CD4-positive, CD25-positive, alpha-beta regulatory T cell (primary cell): ENCODE data around the gene SNED1. TPM values are rescaled to one million over a fixed set of nuclear protein-coding genes. Genes with fewer than 3 reads are reported as not detected.
A peak's percentile ranks its signal among the peaks of the same experiment; 100 is the strongest.

ENCODE experiments used
- ATAC-seq, 2 donors: fragments of 150-1000 bp; cut with Tn5 transposase; one replicate each; pipeline ENCODE4 v1.10.0; 2021; ENCODE audit warnings: low read depth in 2 of 2, moderate number of reproducible peaks in 2 of 2, moderate library complexity in 1 of 2
- DNase-seq, 3 donors: peaks; one replicate each; pipeline versions ENCODE4 v3.0.0 to v3.0.0-alpha.2; 2012 to 2022; ENCODE audit warnings: mixed read lengths in 1 of 3
- H3K27ac ChIP-seq: one replicate; pipeline ENCODE4 v1.7.0; 2013; ENCODE audit warnings: mild to moderate bottlenecking, low read length; ENCODE audit not compliant: insufficient read depth, poor library complexity, severe bottlenecking
- H3K27me3 ChIP-seq: one replicate; pipeline ENCODE4 v1.7.0; 2013; ENCODE audit warnings: low read length; ENCODE audit not compliant: control insufficient read depth, insufficient read depth
- H3K36me3 ChIP-seq: one replicate; pipeline ENCODE4 v1.7.0; 2013; ENCODE audit warnings: mild to moderate bottlenecking, low read length, moderate library complexity; ENCODE audit not compliant: control insufficient read depth, insufficient read depth
- H3K4me1 ChIP-seq: 2 replicates; pipeline ENCODE4 v1.7.0; 2013; ENCODE audit warnings: mild to moderate bottlenecking, low read length; ENCODE audit not compliant: insufficient read depth, control insufficient read depth, poor library complexity, severe bottlenecking
- H3K4me3 ChIP-seq: one replicate; pipeline ENCODE4 v1.7.0; 2013; ENCODE audit warnings: low read depth, mild to moderate bottlenecking, low read length, moderate library complexity
- H3K9me3 ChIP-seq, 2 experiments: 1 replicate in 1 of 2; 2 replicates in 1 of 2; pipeline ENCODE4 v1.7.0; 2013; ENCODE audit warnings: low read length in 2 of 2, mild to moderate bottlenecking in 1 of 2, moderate library complexity in 1 of 2; ENCODE audit not compliant: control insufficient read depth in 2 of 2
- H3K27ac Mint-ChIP-seq, 3 donors: one replicate each; pipeline ENCODE4 v1.8.0; 2020 to 2022; ENCODE audit warnings: mild to moderate bottlenecking in 3 of 3, mixed read lengths in 3 of 3, moderate library complexity in 2 of 3
- H3K27me3 Mint-ChIP-seq: one replicate; pipeline ENCODE4 v1.8.0; 2022; ENCODE audit warnings: mild to moderate bottlenecking, mixed read lengths
- H3K36me3 Mint-ChIP-seq: one replicate; pipeline ENCODE4 v1.8.0; 2020; ENCODE audit warnings: mixed read lengths
- H3K4me1 Mint-ChIP-seq, 4 donors: one replicate each; pipeline ENCODE4 v1.8.0; 2020 to 2022; ENCODE audit warnings: mixed read lengths in 4 of 4, mild to moderate bottlenecking in 1 of 4
- H3K4me3 Mint-ChIP-seq, 4 donors: one replicate each; pipeline ENCODE4 v1.8.0; 2020 to 2022; ENCODE audit warnings: mild to moderate bottlenecking in 4 of 4, mixed read lengths in 4 of 4, moderate library complexity in 3 of 4
- H3K9me3 Mint-ChIP-seq, 7 donors: one replicate each; pipeline ENCODE4 v1.8.0; 2020 to 2022; ENCODE audit warnings: mixed read lengths in 7 of 7, mild to moderate bottlenecking in 3 of 7, moderate library complexity in 2 of 7
- polyA plus RNA-seq, 4 donors: library from polyadenylated mRNA; unstranded; fragments of 300-500 nt; fragmentation: Illumina TruSeq; gene quantifications; one replicate each; pipeline ENCODE4 v1.2.3, GENCODE V29; 2021
- total RNA-seq: library from RNA; stranded (reverse); gene quantifications from one replicate; pipeline ENCODE4 v1.2.3, GENCODE V29; 2022

The SNED1 gene
- total and polyA plus RNA-seq, 5 donors from 2014 or later, result 1.7 to 170 (median 2.5) TPM

- DNase-seq, result no peak
- peaks cover 18% of the 10 kb centered on the region for H3K36me3 ChIP-seq
- H3K4me3 ChIP-seq, result no peak overlapping the region
- Mint-ChIP-seq H3K27me3 (no peaks in the 10 kb centered on the region), H3K9me3 (no peaks in the 10 kb centered on the region), H3K27ac (peak overlapping the region in 1 of 3 donors; percentile 38), H3K36me3 (peaks cover 23% of the 10 kb centered on the region), H3K4me3 (no peak overlapping the region), H3K4me1 (peaks cover 5 to 15% (median 12%) of the 10 kb centered on the region in 4 donors)
- H3K4me1 ChIP-seq, result no peaks in the 10 kb centered on the region
- no peaks in the 10 kb centered on the region for H3K9me3 ChIP-seq
- ATAC-seq, result no peak
- no peaks in the 10 kb centered on the region for H3K27me3 ChIP-seq
- H3K27ac ChIP-seq, result no peak overlapping the region
Observed at GRCh38 chr2:241074901-241075540, 76.6 kb downstream of the SNED1 start.

- H3K27me3 Mint-ChIP-seq, result no peaks in the 10 kb centered on the region
- no peak for ATAC-seq
- H3K9me3 Mint-ChIP-seq, result peaks cover 0 to 6% (median 0%) of the 10 kb centered on the region in 7 donors
- peak overlapping the region in 2 of 3 donors; percentile 47 to 92 for H3K27ac Mint-ChIP-seq
- DNase-seq, result no peak
- peaks cover 21% of the 10 kb centered on the region for H3K36me3 Mint-ChIP-seq
- Histone ChIP-seq H3K27me3 (no peaks in the 10 kb centered on the region), H3K36me3 (peaks cover 14% of the 10 kb centered on the region), H3K4me1 (no peaks in the 10 kb centered on the region), H3K4me3 (no peak overlapping the region), H3K9me3 (no peaks in the 10 kb centered on the region), H3K27ac (no peak overlapping the region)
- H3K4me1 Mint-ChIP-seq, result peaks cover 15 to 26% (median 18%) of the 10 kb centered on the region in 4 donors
- H3K4me3 Mint-ChIP-seq, result peak overlapping the region in 1 of 4 donors; percentile 19
Observed at GRCh38 chr2:241080405-241081189, 82.2 kb downstream of the SNED1 start.

GRCh38 chr2:241081190-241081642 is 82.8 kb downstream of the SNED1 start:
- Histone ChIP-seq H3K36me3 (peaks cover 16% of the 10 kb centered on the region), H3K9me3 (no peaks in the 10 kb centered on the region), H3K27me3 (no peaks in the 10 kb centered on the region), H3K4me3 (no peak overlapping the region), H3K4me1 (no peaks in the 10 kb centered on the region), H3K27ac (no peak overlapping the region)
- Mint-ChIP-seq H3K27me3 (no peaks in the 10 kb centered on the region), H3K9me3 (peaks cover 0 to 6% (median 0%) of the 10 kb centered on the region in 7 donors), H3K4me3 (peak overlapping the region in 2 of 4 donors; percentile 19 to 83), H3K27ac (peak overlapping the region in 2 of 3 donors; percentile 47 to 92), H3K4me1 (peaks cover 15 to 26% (median 19%) of the 10 kb centered on the region in 4 donors), H3K36me3 (peaks cover 23% of the 10 kb centered on the region)
- DNase-seq (no peak), ATAC-seq (no peak)

GRCh38 chr2:241081643-241082340 is 83.4 kb downstream of the SNED1 start:
- H3K9me3 ChIP-seq, result no peaks in the 10 kb centered on the region
- Mint-ChIP-seq H3K36me3 (peaks cover 29% of the 10 kb centered on the region), H3K4me1 (peaks cover 15 to 26% (median 20%) of the 10 kb centered on the region in 4 donors), H3K4me3 (peak overlapping the region in 1 of 4 donors; percentile 19), H3K27ac (peak overlapping the region in 1 of 3 donors; percentile 85), H3K9me3 (peaks cover 0 to 8% (median 0%) of the 10 kb centered on the region in 7 donors), H3K27me3 (no peaks in the 10 kb centered on the region)
- H3K27ac ChIP-seq, result no peak overlapping the region
- no peak overlapping the region for H3K4me3 ChIP-seq
- no peak for DNase-seq
- no peaks in the 10 kb centered on the region for H3K27me3 ChIP-seq
- no peaks in the 10 kb centered on the region for H3K4me1 ChIP-seq
- peaks cover 21% of the 10 kb centered on the region for H3K36me3 ChIP-seq
- ATAC-seq, result no peak

- Histone ChIP-seq H3K4me1 (no peaks in the 10 kb centered on the region), H3K9me3 (no peaks in the 10 kb centered on the region), H3K4me3 (no peak overlapping the region), H3K27ac (no peak overlapping the region), H3K27me3 (no peaks in the 10 kb centered on the region), H3K36me3 (peaks cover 29% of the 10 kb centered on the region)
- no peak for DNase-seq
- H3K27ac Mint-ChIP-seq, result peak overlapping the region; percentile 77 to 88 (median 85)
- ATAC-seq, result peak in 1 of 2 donors; percentile 7
- H3K36me3 Mint-ChIP-seq, result peaks cover 35% of the 10 kb centered on the region
- peaks cover 11 to 25% (median 18%) of the 10 kb centered on the region in 4 donors for H3K4me1 Mint-ChIP-seq
- peaks cover 0 to 8% (median 0%) of the 10 kb centered on the region in 7 donors for H3K9me3 Mint-ChIP-seq
- no peak overlapping the region for H3K4me3 Mint-ChIP-seq
- H3K27me3 Mint-ChIP-seq, result no peaks in the 10 kb centered on the region
Observed at GRCh38 chr2:241082341-241083090, 84.1 kb downstream of the SNED1 start.

GRCh38 chr2:241083091-241083415 is 84.6 kb downstream of the SNED1 start:
- no peak for DNase-seq
- H3K27ac ChIP-seq, result no peak overlapping the region
- no peak overlapping the region for H3K4me3 ChIP-seq
- Mint-ChIP-seq H3K27me3 (no peaks in the 10 kb centered on the region), H3K27ac (peak overlapping the region; percentile 77 to 88 (median 85)), H3K4me3 (no peak overlapping the region), H3K36me3 (peaks cover 40% of the 10 kb centered on the region), H3K9me3 (peaks cover 0 to 8% (median 0%) of the 10 kb centered on the region in 7 donors), H3K4me1 (peaks cover 7 to 21% (median 19%) of the 10 kb centered on the region in 4 donors)
- no peaks in the 10 kb centered on the region for H3K9me3 ChIP-seq
- no peak for ATAC-seq
- H3K27me3 ChIP-seq, result no peaks in the 10 kb centered on the region
- H3K4me1 ChIP-seq, result no peaks in the 10 kb centered on the region
- H3K36me3 ChIP-seq, result peaks cover 34% of the 10 kb centered on the region

- ATAC-seq (no peak), DNase-seq (no peak)
- Histone ChIP-seq H3K4me1 (no peaks in the 10 kb centered on the region), H3K4me3 (no peak overlapping the region), H3K27me3 (no peaks in the 10 kb centered on the region), H3K9me3 (no peaks in the 10 kb centered on the region), H3K36me3 (peaks cover 52% of the 10 kb centered on the region), H3K27ac (no peak overlapping the region)
- Mint-ChIP-seq H3K27ac (peak overlapping the region in 1 of 3 donors; percentile 28), H3K36me3 (peaks cover 55% of the 10 kb centered on the region), H3K4me1 (peaks cover 0 to 15% (median 15%) of the 10 kb centered on the region in 4 donors), H3K27me3 (no peaks in the 10 kb centered on the region), H3K9me3 (peaks cover 0 to 8% (median 0%) of the 10 kb centered on the region in 7 donors), H3K4me3 (no peak overlapping the region)
Observed at GRCh38 chr2:241084856-241085444, 86.5 kb downstream of the SNED1 start.
